ENCODE measurements around the gene IVD.

The IVD gene

GRCh38 chr15:40379374-40379773 is 26.2 kb upstream of the IVD start:
- DNase-seq, result no peak

DNA sequence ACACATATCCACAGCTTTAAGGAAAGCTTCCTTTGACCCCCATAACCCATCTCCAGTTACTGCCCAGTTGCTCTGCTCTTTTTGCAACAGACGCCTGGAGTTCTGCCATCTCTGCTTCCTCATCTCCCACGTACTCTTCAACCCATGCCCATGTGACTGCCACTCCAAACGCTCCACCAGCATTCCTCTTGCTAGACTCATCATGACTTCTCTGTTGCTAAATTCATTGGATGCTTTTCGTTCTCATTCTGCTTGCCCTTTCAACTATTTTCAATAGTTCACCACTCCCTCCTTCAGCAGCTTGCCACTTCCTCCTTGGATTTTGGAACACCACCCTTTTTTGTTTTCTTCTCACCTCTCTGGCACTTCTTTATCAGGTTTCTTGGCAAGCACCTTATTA is 25.7 kb upstream of the IVD start:
- peak; percentile 100 for DNase-seq

DNA sequence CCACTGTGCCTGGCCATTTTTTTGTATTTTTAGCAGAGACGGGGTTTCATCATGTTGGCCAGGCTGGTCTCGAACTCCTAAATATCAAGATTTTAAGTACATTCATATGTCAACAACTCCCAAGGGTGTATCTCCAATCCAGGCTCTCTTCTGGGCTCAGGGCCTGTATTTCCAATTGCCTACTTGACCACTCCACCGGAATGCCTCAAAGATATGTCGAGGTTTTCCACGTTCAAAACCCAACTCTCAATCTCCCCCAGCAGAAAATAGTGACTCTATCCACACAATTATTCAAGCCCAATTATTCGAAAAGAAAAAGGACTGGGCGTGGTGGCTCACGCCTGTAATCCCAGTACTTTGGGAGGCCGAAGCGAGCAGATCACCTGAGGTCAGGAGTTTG is 25.0 kb upstream of the IVD start:
- DNase-seq, result no peak

DNA sequence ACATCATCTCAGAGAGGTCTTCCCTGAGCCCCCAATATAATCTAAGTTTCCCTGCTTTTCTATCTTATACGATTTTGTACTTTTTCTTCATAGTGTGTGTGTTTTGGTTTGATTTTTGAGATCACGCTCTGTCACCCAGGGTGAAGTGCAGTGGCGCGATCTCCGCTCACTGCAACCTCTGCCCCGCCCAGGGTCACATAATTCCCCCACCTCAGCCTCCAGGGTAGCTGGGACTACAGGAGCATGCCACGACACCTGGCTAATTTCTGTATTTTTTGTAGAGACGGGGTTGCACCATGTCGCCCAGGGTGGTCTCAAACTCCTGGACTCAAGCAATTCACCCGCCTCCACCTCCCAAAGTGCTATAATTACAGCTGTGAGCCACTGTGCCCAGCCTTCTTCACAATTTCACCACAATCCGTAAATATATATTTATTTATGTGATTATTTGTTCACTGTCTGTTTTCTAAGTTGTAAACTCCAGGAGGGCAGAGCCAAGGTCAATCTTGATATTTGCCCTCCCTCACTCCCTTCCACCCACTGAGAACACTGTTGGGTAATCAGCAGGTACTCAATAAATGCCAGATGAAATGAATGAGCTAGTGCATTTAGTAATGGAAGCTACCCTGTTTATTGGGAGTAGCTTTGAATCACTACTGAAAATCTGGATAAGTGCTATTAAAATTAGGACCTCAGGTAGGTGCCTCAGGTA is 23.6 kb upstream of the IVD start:
- DNase-seq, result no peak

GRCh38 chr15:40382580-40383456 is 22.8 kb upstream of the IVD start, which contains the start of gene KNSTRN:
Gene KNSTRN, plus strand, starts transcription at chr15:40382721. Its CDS starts 115 bp downstream, at chr15:40382836.
- DNase-seq, result peak; percentile 94

- DNase-seq, result no peak
Measured at GRCh38 chr15:40386480-40386879, 19.1 kb upstream of the IVD start.

- DNase-seq, result no peak
Measured at GRCh38 chr15:40388941-40389823, 16.4 kb upstream of the IVD start.

- no peak for DNase-seq
Measured at GRCh38 chr15:40389824-40390595, 15.6 kb upstream of the IVD start.

DNA sequence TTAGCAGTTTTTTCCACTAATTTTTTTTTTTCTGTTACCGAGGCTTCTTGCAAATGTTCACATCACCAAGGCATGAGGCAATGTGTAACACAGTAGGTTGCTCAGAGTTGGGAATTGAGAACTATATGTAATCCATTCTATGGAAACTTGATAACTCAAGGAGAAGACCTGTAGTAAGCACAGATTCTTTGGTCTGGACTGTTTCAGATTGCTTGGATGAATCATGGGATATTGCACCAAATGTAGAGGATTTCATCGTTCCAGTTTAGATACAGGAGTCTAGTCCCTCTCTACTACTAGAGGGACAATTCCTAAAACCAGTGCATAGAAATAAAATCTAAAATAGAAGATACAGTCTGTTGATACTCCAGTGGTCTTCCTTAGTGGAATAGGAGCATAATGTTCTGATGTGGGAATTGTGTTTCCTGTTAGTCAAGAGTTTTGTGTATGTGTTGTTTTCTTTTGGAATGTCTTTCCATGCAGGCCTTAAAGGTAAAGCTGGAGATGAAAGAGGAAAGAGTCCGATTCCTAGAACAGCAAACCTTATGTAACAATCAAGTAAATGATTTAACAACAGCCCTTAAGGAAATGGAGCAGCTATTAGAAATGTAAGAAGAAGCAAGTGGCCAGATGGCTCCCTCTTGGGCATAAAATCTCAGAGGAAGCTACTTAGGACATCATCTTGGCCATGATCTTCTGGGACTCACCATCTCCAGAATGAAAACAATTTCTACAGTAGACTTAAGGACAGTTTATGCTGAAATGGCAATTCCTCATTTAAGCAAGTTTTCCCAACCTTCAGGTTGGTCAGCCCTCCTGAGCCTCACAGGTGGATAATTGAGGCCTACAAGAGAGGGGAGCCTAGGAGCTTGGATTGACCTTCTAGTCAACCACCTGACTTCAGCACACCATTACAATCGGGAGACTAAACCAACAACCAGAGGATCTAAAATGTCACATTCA is 12.3 kb upstream of the IVD start:
- no peak for DNase-seq

DNA sequence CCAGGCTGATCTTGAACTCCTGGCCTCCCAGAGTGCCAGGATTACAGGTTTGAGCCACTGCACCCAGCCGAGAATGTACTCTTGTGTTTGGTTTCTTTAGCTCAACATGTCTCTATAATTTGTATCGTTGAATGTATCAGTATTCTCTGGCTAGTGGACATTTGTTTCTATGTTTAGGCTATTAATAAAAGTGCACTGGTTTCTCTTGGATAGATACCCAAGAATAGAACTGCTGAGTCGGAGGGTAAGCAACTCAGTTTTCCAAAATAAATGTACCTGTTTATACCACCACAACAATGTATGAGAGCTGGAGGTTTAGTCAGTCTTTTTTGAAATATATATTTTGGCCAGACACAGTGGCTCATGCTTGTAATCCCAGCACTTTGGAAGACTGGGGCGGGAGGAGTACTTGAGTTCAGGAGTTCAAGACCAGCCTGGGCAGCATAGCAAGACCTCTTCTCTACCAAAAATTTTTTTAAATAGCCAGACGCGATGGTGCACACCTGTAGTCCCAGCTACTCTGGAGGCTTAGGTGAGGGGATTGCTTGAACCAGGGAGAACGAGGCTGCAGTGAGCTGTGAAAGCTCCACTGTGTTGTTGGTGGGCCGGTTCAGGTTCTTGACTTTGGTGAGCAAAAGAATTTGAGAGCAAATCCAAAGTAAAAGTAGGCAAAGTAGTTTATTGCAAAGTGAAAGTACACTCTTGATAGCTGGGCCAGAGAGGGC is 7.7 kb upstream of the IVD start:
- DNase-seq, result no peak

DNA sequence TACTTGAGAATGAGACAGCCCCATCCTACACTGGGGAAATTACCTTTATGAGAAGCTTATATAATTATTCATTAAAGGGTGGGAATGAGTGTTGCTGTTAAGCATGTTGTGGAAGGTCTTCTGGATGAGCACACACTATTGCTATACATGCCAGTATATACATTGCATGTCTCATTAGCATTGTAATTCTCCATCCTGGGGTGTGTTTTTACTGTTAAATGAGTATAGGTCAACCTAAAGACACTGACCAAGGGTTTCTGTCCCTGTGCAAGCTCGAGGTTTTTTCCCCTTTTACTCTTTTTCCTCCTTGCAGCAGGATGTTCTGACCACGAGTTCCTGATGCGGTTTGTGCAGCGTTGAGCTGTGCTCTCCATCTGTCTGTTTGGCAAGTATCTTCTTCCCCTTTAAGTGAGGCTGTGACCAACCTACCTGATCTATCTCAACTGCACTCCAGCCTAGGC is 7.2 kb upstream of the IVD start:
- DNase-seq, result no peak

GRCh38 chr15:40399370-40399769 is 6.2 kb upstream of the IVD start:
- DNase-seq, result no peak

DNA sequence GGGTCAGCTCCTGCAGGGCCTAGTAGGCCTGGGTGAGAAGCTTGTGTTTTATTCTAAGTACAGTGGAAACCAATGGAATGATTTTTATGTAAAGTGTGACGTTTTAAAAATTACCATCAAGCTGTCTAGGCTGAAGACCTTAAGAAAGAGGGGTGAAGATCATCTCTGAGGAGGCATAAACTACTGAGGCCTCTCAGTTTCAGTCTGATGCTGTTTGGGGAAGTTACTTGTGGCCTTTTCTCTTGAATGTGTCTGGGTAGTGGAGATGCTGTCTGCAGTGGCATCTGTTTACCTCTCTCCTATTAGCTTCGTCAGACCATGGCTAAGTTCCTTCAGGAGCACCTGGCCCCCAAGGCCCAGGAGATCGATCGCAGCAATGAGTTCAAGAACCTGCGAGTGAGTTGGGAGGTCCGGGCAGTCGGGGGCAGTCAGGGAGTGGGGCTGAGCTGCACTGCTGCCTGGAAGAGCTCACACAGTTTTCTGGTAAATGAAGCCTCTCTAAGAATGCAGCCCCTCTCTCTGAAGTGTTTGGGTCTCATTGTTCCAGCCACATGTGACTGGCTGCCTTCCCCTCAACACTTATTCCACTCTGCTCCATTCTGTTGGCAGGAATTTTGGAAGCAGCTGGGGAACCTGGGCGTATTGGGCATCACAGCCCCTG is 1.9 kb downstream of the IVD start:
- DNase-seq, result no peak

- no peak for DNase-seq
Measured at GRCh38 chr15:40409366-40409765, 3.8 kb downstream of the IVD start.

- no peak for DNase-seq
Measured at GRCh38 chr15:40410476-40410875, 4.9 kb downstream of the IVD start.

DNA sequence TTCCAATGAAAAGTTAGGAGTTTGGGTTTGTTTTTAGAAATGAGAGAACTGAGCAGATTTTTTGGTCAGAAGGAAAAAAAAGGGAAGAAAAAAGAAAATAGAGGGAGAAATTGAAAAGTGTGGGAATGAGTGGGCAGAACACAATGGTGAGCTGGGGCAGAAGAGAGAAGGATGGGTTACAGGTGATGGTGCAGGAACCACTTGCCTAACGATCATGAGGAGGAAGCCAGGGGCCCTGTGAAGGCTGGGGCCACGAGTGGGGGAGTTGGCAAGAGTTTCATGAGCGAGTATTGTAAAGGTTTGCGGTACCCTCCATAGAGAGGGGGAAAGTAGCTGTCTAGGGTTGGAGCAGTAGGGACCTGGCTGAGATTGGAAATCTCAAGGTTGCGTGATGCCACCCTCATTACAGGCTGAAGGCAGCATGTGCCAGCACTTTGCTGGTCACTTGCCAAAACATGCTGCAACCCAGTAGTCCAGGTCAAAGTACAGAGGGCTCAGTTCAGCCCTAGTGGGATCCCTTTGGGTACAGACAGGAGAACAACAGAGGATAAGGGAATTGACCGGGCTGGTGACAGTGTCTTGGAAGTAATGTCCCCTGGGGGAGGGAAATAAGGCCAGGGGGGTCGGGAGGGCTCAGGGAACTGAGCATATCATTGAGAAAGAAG is 6.6 kb downstream of the IVD start:
- DNase-seq, result no peak

DNA sequence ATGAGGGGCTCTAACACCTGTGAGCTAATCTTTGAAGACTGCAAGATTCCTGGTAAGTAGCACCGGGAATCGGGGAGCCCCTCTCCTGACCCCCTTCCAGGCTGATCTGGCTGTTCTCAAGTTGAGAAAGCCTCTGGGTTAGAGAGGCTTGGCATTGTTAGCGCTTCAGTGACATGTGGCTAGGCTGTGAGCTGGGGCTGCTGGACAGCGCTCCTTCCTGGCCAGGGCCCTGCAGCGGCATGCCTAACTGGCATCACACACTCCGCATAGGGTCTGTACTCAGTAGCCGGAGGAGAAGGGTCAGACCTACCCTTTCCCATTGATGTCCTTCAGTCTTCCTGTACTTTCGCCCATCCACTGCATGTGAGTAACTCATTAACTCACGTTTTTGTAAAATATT is 7.4 kb downstream of the IVD start:
- DNase-seq, result no peak

- DNase-seq, result no peak
Measured at GRCh38 chr15:40414816-40415215, 9.2 kb downstream of the IVD start.

- DNase-seq, result no peak
Measured at GRCh38 chr15:40415226-40415625, 9.6 kb downstream of the IVD start.
